GM20000 (cell line): ENCODE data around the gene FRMD4A.

Source experiments
- DNase-seq: peaks from one replicate; pipeline ENCODE4 v3.0.0; 2012; ENCODE audit warnings: low spot score
- TF ChIP-seq, protein P1 (sequence below): IDR thresholded peaks from 2 replicates; pipeline ENCODE4 v1.5.1; 2012; ENCODE audit warnings: mild to moderate bottlenecking, control low read depth; ENCODE audit errors: extremely low read depth, missing control alignments

Gene FRMD4A

DNA sequence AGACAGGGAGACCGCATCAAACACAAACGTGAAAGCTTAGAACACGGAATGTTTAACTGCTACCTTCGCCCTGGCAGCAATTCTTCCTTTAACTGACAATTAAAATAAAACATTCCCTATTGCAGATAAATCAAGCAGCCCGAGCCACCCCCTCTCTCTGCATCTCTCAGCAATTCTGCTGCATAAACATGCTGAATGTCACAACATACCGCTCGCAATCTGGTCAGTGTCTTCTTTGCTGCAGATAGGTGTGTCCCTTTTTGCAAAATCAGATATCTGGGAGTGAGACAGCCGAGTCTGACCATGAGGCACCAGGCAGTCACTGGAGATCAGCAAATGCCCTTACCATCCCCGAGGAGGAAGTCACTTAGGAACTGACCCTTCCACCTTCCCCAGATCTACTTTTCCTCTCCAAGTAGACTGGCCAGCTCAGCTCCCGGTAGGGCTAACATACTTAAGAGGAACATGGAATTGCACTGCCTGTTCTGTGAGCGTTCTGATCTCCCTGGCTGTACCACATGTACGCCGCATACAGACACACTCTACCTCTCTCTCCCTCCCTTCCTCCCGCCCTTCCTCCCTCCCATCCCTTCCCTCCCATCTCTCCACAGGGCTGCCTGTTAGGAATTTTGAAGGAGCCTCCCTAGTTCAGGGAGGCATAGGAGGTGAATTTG lies at the start of gene FRMD4A:
Gene FRMD4A (minus strand): TSS at position 537 of the 674 bp plus-strand sequence.
- no peak for DNase-seq
- TF ChIP-seq, protein P1, sequence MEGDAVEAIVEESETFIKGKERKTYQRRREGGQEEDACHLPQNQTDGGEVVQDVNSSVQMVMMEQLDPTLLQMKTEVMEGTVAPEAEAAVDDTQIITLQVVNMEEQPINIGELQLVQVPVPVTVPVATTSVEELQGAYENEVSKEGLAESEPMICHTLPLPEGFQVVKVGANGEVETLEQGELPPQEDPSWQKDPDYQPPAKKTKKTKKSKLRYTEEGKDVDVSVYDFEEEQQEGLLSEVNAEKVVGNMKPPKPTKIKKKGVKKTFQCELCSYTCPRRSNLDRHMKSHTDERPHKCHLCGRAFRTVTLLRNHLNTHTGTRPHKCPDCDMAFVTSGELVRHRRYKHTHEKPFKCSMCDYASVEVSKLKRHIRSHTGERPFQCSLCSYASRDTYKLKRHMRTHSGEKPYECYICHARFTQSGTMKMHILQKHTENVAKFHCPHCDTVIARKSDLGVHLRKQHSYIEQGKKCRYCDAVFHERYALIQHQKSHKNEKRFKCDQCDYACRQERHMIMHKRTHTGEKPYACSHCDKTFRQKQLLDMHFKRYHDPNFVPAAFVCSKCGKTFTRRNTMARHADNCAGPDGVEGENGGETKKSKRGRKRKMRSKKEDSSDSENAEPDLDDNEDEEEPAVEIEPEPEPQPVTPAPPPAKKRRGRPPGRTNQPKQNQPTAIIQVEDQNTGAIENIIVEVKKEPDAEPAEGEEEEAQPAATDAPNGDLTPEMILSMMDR, result no peak

- TF ChIP-seq, protein P1, result no peak
- DNase-seq, result no peak
Measured at GRCh38 chr10:14379556-14380280, 49.0 kb upstream of the FRMD4A start.

GRCh38 chr10:14378387-14378960 lies 47.8 kb upstream of the FRMD4A start:
- no peak for DNase-seq
- TF ChIP-seq, protein P1, result no peak

DNA sequence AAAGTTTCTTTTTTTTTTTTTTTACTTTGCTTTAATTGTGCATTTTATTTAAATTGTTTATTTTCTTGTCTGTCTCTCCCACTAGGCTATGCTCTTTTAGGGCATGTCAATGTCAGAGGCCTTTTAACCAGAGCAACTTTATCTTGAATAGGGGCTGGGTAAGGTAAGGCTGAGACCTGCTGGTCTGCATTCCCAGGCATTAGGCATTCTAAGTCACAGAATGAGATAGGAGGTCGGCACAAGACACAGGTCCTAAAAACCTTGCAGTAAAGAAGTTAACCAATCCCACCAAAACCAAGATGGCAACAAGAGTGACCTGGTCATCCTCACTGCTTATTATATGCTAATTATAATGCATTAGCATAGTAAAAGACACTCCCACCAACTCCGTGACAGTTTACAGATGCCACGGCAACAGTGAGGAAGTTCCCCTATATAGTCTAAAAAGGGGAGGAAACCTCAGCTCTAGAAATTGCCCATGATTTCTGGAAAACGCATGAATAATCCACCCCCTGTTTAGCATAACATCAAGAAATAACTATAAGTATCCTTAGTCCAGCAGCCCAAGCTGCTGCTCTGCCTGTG lies 47.0 kb upstream of the FRMD4A start:
- no peak for DNase-seq
- TF ChIP-seq, protein P1, result no peak

- TF ChIP-seq, protein P1, result no peak
- no peak for DNase-seq
Measured at GRCh38 chr10:14374745-14375445, 44.2 kb upstream of the FRMD4A start.

DNA sequence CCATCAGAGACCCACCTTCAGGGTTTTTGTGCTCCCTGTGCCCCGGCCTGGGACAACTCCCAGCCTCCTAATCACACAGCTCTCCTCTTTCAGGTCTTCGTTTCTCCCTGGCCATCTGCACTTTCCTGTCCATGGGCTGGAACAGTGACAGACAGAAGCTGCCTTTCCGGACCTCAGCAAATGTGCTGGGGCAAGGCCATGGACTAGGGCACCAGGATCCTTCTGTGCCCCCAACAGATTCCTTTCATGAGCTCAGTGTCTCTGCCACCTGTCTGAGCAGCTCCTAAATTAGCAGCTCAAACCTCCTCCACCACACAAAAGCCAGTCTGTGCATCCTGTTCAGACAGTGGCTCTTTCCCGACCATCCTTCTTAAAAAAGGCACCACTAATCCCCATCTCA lies 41.9 kb upstream of the FRMD4A start:
- TF ChIP-seq, protein P1, result no peak
- no peak for DNase-seq
